Peyer's patch (tissue), 4 donors: ENCODE data around the gene TOM1L1. TPM values are rescaled to one million over a fixed set of nuclear protein-coding genes. Genes with fewer than 3 reads are reported as not detected.

Source experiments
- DNase-seq, 3 donors: peaks; one replicate each; pipeline ENCODE4 v3.0.0-alpha.2; 2017 to 2019
- H3K27ac ChIP-seq, 4 donors: fragments of 200-600 bp; sonication (generic); one replicate each; pipeline ENCODE4 v1.5.1; 2016 to 2019
- H3K27me3 ChIP-seq, 2 donors: fragments of 200-600 bp; sonication (generic); one replicate each; pipeline ENCODE4 v1.5.1; 2019
- H3K36me3 ChIP-seq, 3 donors: fragments of 200-600 bp; sonication (generic); one replicate each; pipeline ENCODE4 v1.5.1; 2016 to 2019
- H3K4me1 ChIP-seq, 4 donors: fragments of 200-600 bp; sonication (generic); one replicate each; pipeline ENCODE4 v1.5.1; 2016 to 2019
- H3K4me3 ChIP-seq, 4 donors: fragments of 200-600 bp; sonication (generic); 1 replicate in 3 of 4; 2 replicates in 1 of 4; pipeline ENCODE4 v1.5.1; 2016 to 2019; ENCODE audit warnings: mild to moderate bottlenecking in 1 of 4
- H3K9me3 ChIP-seq, 4 donors: fragments of 200-600 bp; sonication (generic); one replicate each; pipeline ENCODE4 v1.5.1; 2016 to 2019; ENCODE audit warnings: mild to moderate bottlenecking in 1 of 4
- CTCF ChIP-seq, 6 experiments: fragments of 450-650 bp in 4 of 6; fragments of 200-600 bp in 2 of 6; sonication (generic) in 1 of 6; IDR thresholded peaks; one replicate each; pipeline ENCODE4 v1.5.1; 2017 to 2019; ENCODE audit warnings: antibody characterized with exemption in 6 of 6, mild to moderate bottlenecking in 3 of 6, moderate library complexity in 1 of 6
- POLR2A ChIP-seq, 2 donors: fragments of 450-650 bp; IDR thresholded peaks; one replicate each; pipeline ENCODE4 v1.5.1; 2017; ENCODE audit warnings: antibody characterized with exemption in 2 of 2, mild to moderate bottlenecking in 2 of 2, moderate library complexity in 2 of 2
- total RNA-seq, 4 donors: library from RNA; depleted of rRNA; stranded (reverse); fragments of >200 nt; gene quantifications; one replicate each; pipeline ENCODE4 v1.1.0, GENCODE V29; 2016

The TOM1L1 gene
- total RNA-seq, 4 donors from 2014 or later = 35.5 to 108 (median 87.8) TPM

- H3K4me1 ChIP-seq = peaks cover 0 to 7% (median 0%) of the 10 kb centered on the region in 4 donors
- no peak overlapping the region for H3K27ac ChIP-seq
- no peak overlapping the region for H3K4me3 ChIP-seq
- H3K9me3 ChIP-seq = no peaks in the 10 kb centered on the region
- no peaks in the 10 kb centered on the region for H3K27me3 ChIP-seq
- TF ChIP-seq CTCF (IDR thresholded peaks at IDR 0.05) (no peak), POLR2A (IDR thresholded peaks at IDR 0.05) (no peak)
- peaks cover 0 to 6% (median 0%) of the 10 kb centered on the region in 3 donors for H3K36me3 ChIP-seq
- no peak for DNase-seq
These were observed 23.8 kb downstream of the TOM1L1 start for GRCh38 chr17:54924405-54924804.

- Histone ChIP-seq H3K36me3 (peaks cover 0 to 20% (median 0%) of the 10 kb centered on the region in 3 donors), H3K4me1 (peaks cover 0 to 11% (median 0%) of the 10 kb centered on the region in 4 donors), H3K27ac (no peak overlapping the region), H3K27me3 (no peaks in the 10 kb centered on the region), H3K9me3 (no peaks in the 10 kb centered on the region), H3K4me3 (no peak overlapping the region)
- no peak for TF ChIP-seq POLR2A (IDR thresholded peaks at IDR 0.05)
- no peak for TF ChIP-seq CTCF (IDR thresholded peaks at IDR 0.05)
- DNase-seq = no peak
These were observed 26.9 kb downstream of the TOM1L1 start for GRCh38 chr17:54927525-54927924.

GRCh38 chr17:54932711-54933110 lies 32.1 kb downstream of the TOM1L1 start:
- Histone ChIP-seq H3K4me1 (peaks cover 0 to 26% (median 0%) of the 10 kb centered on the region in 4 donors), H3K27me3 (no peaks in the 10 kb centered on the region), H3K27ac (peak overlapping the region in 3 of 4 donors; percentile 9 to 63 (median 40)), H3K9me3 (no peaks in the 10 kb centered on the region), H3K4me3 (no peak overlapping the region), H3K36me3 (peaks cover 0 to 29% (median 0%) of the 10 kb centered on the region in 3 donors)
- no peak for TF ChIP-seq CTCF (IDR thresholded peaks at IDR 0.05)
- no peak for TF ChIP-seq POLR2A (IDR thresholded peaks at IDR 0.05)
- DNase-seq = no peak

- no peaks in the 10 kb centered on the region for H3K9me3 ChIP-seq
- no peaks in the 10 kb centered on the region for H3K27me3 ChIP-seq
- H3K4me3 ChIP-seq = no peak overlapping the region
- no peak for TF ChIP-seq POLR2A (IDR thresholded peaks at IDR 0.05)
- no peak for TF ChIP-seq CTCF (IDR thresholded peaks at IDR 0.05)
- peak overlapping the region in 2 of 4 donors; percentile 40 to 63 for H3K27ac ChIP-seq
- H3K4me1 ChIP-seq = peaks cover 0 to 19% (median 0%) of the 10 kb centered on the region in 4 donors
- no peak for DNase-seq
- H3K36me3 ChIP-seq = peaks cover 0 to 40% (median 0%) of the 10 kb centered on the region in 3 donors
These were observed 33.3 kb downstream of the TOM1L1 start for GRCh38 chr17:54933921-54934320.

GRCh38 chr17:54935471-54935870 lies 34.8 kb downstream of the TOM1L1 start:
- Histone ChIP-seq H3K36me3 (peaks cover 0 to 46% (median 0%) of the 10 kb centered on the region in 3 donors), H3K9me3 (no peaks in the 10 kb centered on the region), H3K27me3 (no peaks in the 10 kb centered on the region), H3K4me1 (peaks cover 0 to 19% (median 0%) of the 10 kb centered on the region in 4 donors), H3K4me3 (no peak overlapping the region), H3K27ac (peak overlapping the region in 2 of 4 donors; percentile 40 to 68)
- no peak for DNase-seq
- TF ChIP-seq CTCF (IDR thresholded peaks at IDR 0.05) (no peak), POLR2A (IDR thresholded peaks at IDR 0.05) (no peak)

- peaks cover 0 to 36% (median 0%) of the 10 kb centered on the region in 3 donors for H3K36me3 ChIP-seq
These were observed 36.4 kb downstream of the TOM1L1 start for GRCh38 chr17:54937018-54937417.

More at GRCh38 chr17:54937018-54937417, 36.4 kb downstream of the TOM1L1 start:
- Histone ChIP-seq H3K27ac (no peak overlapping the region), H3K4me1 (peaks cover 0 to 19% (median 0%) of the 10 kb centered on the region in 4 donors), H3K27me3 (no peaks in the 10 kb centered on the region), H3K9me3 (no peaks in the 10 kb centered on the region), H3K4me3 (no peak overlapping the region)
- no peak for DNase-seq
- TF ChIP-seq CTCF (IDR thresholded peaks at IDR 0.05) = no peak
- TF ChIP-seq POLR2A (IDR thresholded peaks at IDR 0.05) = no peak
